BJ (cell line): Measurements from ENCODE around the gene SIPA1L3. TPM values are rescaled to one million over a fixed set of nuclear protein-coding genes. Genes with fewer than 3 reads are reported as not detected.

ENCODE experiments used
- CTCF ChIA-PET: fragments of 350-600 bp; formaldehyde crosslinking; extraction: SDS; loops from one replicate; lab custom pipeline; 2021; ENCODE audit warnings: antibody characterized with exemption, inconsistent platforms; lab: Yijun Ruan, JAX
- POLR2A ChIA-PET: fragments of 300-600 bp; sonication (Branson Sonifier 250); formaldehyde crosslinking; extraction: SDS; loops from one replicate; lab custom pipeline; 2021; ENCODE audit warnings: antibody characterized with exemption; lab: Charles Lee
- DNase-seq: peaks from one replicate; pipeline ENCODE4 v3.0.0-alpha.2; 2011; ENCODE audit warnings: low read depth
- H3K27me3 ChIP-seq: 2 replicates; pipeline ENCODE4 v1.6.0; 2011; ENCODE audit warnings: low read length; ENCODE audit not compliant: control insufficient read depth, insufficient read depth
- H3K36me3 ChIP-seq: 2 replicates; pipeline ENCODE4 v1.5.1; 2011; ENCODE audit warnings: low read length; ENCODE audit not compliant: control insufficient read depth, insufficient read depth
- H3K4me3 ChIP-seq: 2 replicates; pipeline ENCODE4 v1.5.1; 2011; ENCODE audit warnings: low read depth, mild to moderate bottlenecking, control low read depth, low read length
- polyA plus RNA-seq: library from polyadenylated mRNA; depleted of rRNA; stranded (reverse); fragments of >200 nt; gene quantifications from 2 replicates; pipeline ENCODE4 v1.2.3, GENCODE V29; 2011
- TF ChIP-seq, protein P1 (sequence below): IDR thresholded peaks from 2 replicates; pipeline ENCODE4 v1.5.1; 2011; ENCODE audit warnings: low read depth, mild to moderate bottlenecking, control low read depth, inconsistent platforms, low read length, moderate library complexity; ENCODE audit not compliant: insufficient read depth

The SIPA1L3 gene
- polyA plus RNA-seq, 1 experiment, result 4.5 TPM

DNA sequence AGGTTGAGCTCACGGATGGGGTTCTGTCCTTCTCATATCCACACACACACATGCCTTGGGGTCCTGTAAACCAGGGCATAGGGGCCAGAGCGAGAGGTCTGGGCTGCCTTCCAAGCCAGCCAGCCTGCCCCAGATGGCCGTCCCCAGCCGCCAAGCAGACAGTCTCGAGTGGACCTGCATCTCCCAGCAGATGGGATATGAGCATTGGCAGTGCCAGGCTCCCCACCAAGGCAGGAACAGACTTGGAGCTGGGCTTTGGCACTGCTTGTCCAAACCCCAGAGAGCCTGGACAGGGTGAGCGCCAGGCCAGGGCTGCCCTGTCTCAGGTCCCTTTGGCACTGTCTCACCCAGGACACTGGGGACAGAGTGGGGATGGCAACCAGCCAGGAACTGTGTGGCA is 186.6 kb downstream of the SIPA1L3 start:
- TF ChIP-seq, protein P1, sequence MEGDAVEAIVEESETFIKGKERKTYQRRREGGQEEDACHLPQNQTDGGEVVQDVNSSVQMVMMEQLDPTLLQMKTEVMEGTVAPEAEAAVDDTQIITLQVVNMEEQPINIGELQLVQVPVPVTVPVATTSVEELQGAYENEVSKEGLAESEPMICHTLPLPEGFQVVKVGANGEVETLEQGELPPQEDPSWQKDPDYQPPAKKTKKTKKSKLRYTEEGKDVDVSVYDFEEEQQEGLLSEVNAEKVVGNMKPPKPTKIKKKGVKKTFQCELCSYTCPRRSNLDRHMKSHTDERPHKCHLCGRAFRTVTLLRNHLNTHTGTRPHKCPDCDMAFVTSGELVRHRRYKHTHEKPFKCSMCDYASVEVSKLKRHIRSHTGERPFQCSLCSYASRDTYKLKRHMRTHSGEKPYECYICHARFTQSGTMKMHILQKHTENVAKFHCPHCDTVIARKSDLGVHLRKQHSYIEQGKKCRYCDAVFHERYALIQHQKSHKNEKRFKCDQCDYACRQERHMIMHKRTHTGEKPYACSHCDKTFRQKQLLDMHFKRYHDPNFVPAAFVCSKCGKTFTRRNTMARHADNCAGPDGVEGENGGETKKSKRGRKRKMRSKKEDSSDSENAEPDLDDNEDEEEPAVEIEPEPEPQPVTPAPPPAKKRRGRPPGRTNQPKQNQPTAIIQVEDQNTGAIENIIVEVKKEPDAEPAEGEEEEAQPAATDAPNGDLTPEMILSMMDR, result no peak
- POLR2A ChIA-PET, result no interaction called here
- H3K4me3 ChIP-seq, result no peak overlapping the region
- peaks cover 7% of the 10 kb centered on the region; the same call in 1 of the 2 replicates for H3K36me3 ChIP-seq
- no peak for DNase-seq
- no peaks in the 10 kb centered on the region for H3K27me3 ChIP-seq
- CTCF ChIA-PET, result interaction anchor here (1.9 kb wide), 1 partner anchor 187 kb away, joined by 9 read pairs; the partner anchor contains the start of genes SIPA1L3 and WDR87

DNA sequence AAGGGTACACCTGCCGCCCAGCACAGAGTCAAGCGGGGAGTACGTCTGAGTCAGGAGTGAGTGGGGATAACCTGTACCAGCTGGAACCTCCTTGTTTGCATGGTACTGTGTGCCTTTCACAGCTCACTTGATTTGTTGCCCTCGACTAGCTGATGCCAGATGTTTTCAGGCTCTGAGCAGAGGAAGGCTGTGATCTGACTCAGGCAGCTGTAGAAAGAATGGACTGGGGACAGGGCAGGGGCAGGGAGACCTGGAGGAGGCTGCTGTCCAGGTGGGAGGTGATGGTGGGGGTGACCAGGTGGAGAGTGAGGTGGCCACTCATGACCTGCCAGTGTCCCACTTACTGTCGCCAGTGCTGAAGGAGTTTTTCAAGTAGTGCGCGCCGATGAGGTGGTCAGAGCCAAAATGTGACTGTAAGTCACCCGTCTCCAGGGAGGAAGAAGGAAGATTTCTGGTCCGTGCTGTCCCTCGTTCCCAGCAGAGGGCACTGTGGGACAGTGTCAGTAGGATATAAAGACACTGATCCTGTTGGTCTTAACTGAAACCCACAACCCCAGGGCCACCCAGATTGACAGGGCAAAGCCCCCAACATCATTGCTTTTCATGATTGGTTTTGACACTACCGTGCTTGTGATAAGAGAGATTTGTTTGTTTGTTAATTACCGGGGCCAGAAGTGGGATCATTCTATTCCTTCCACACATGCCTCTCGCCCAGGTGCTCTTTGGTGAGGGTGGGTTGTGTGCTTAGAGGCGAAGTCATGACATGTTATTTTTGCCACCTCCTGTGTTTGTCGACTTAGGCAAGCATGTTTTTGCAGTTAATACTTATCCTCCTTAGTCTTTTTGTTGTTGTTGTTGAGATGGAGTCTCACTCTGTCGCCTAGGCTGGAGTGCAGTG is 188.7 kb downstream of the SIPA1L3 start:
- CTCF ChIA-PET, result interaction anchor here (0.6 to 2.2 kb wide), 15 partner anchors 8 to 199 kb away, joined by 3 to 31 read pairs (median 4); partner anchors contain the start of genes SIPA1L3 and WDR87
- TF ChIP-seq, protein P1, result peak; percentile 82
- no peak overlapping the region for H3K4me3 ChIP-seq
- peak; percentile 37 for DNase-seq
- H3K27me3 ChIP-seq, result no peaks in the 10 kb centered on the region
- H3K36me3 ChIP-seq, result peaks cover 9% of the 10 kb centered on the region
- POLR2A ChIA-PET, result no interaction called here

DNA sequence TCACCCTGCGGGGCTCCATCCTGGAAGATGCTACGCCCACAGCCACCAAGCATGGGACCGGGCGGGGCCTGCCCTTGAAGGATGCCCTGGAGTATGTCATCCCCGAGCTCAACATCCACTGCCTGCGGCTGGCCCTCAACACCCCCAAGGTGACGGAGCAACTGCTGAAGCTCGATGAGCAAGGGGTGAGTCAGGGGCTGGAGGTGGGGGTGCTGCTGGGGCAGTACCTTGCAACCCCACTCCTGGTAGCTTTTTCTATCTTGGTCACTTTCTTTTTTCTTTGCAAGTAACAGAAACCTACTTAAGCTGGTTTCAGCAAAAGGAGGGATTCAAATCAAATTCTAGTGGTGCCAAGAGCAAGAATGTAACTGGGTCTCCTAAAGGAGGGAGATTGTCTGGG is 193.0 kb downstream of the SIPA1L3 start:
- H3K36me3 ChIP-seq, result peaks cover 18% of the 10 kb centered on the region
- no peak for DNase-seq
- no peak overlapping the region for H3K4me3 ChIP-seq
- ChIA-PET CTCF (interaction anchor here (0.6 to 1.1 kb wide), 2 partner anchors 8 kb away, joined by 3 read pairs; no protein-coding TSS in a partner anchor), POLR2A (no interaction called here)
- TF ChIP-seq, protein P1, result no peak
- H3K27me3 ChIP-seq, result no peaks in the 10 kb centered on the region

DNA sequence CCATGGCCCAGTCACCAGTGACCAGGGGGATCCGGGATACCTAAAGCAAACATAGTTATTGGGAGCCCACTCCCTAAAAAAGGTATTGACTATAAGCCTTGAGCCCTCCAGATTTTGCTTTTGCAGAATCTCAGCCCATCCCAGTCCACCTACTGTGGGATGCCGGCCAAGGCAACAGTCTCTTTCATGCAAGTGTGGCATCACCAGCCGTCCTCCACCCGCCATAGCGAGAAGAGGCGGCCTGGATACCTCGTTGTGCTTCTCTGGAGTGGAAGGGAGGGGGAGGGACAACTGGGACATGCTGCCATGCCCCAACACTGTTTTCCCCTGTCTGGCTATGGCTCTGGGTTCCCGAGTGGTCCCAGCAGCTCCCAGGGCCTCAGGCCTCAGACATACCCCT is 193.6 kb downstream of the SIPA1L3 start:
- no peak for DNase-seq
- ChIA-PET CTCF (no interaction called here), POLR2A (no interaction called here)
- Histone ChIP-seq H3K36me3 (peaks cover 18% of the 10 kb centered on the region), H3K27me3 (no peaks in the 10 kb centered on the region), H3K4me3 (no peak overlapping the region)
- TF ChIP-seq, protein P1, result no peak

GRCh38 chr19:38101723-38102122 is 194.7 kb downstream of the SIPA1L3 start:
- H3K27me3 ChIP-seq, result no peaks in the 10 kb centered on the region
- CTCF ChIA-PET, result interaction anchor here (1.6 kb wide), 1 partner anchor 200 kb away, joined by 5 read pairs; no protein-coding TSS in a partner anchor
- POLR2A ChIA-PET, result no interaction called here
- no peak overlapping the region for H3K4me3 ChIP-seq
- DNase-seq, result no peak
- H3K36me3 ChIP-seq, result peaks cover 18% of the 10 kb centered on the region
- TF ChIP-seq, protein P1, result no peak
